ENCODE data around the gene DOK6. TPM values are rescaled to one million over a fixed set of nuclear protein-coding genes. Genes with fewer than 3 reads are reported as not detected.

The DOK6 gene
- total RNA-seq, 1 donor from 2014 or later, result not detected

- ATAC-seq (ENCODE audit: low read depth) (no peak), DNase-seq (no peak)
- ChIA-PET POLR2A (no interaction called here), CTCF (no interaction called here)
- Mint-ChIP-seq H3K4me3 (no peak overlapping the region), H3K27me3 (peaks cover 3% of the 10 kb centered on the region), H3K9me3 (no peaks in the 10 kb centered on the region), H3K27ac (no peak overlapping the region), H3K36me3 (ENCODE audit: low read depth) (no peaks in the 10 kb centered on the region), H3K4me1 (no peaks in the 10 kb centered on the region)
- TF ChIP-seq CTCF (IDR thresholded peaks at IDR 0.05), result no peak
- intact Hi-C loops (cut with micrococcal nuclease), result no loop called here
Measured at GRCh38 chr18:69843015-69843414, 442.3 kb downstream of the DOK6 start.

GRCh38 chr18:69844656-69845055 is 444.0 kb downstream of the DOK6 start:
- Mint-ChIP-seq H3K27me3 (peaks cover 3% of the 10 kb centered on the region), H3K36me3 (ENCODE audit: low read depth) (no peaks in the 10 kb centered on the region), H3K27ac (no peak overlapping the region), H3K4me1 (no peaks in the 10 kb centered on the region), H3K4me3 (no peak overlapping the region), H3K9me3 (no peaks in the 10 kb centered on the region)
- intact Hi-C loops (cut with micrococcal nuclease), result no loop called here
- ATAC-seq (ENCODE audit: low read depth) (no peak), DNase-seq (no peak)
- no peak for TF ChIP-seq CTCF (IDR thresholded peaks at IDR 0.05)
- ChIA-PET CTCF (no interaction called here), POLR2A (no interaction called here)

GRCh38 chr18:69845593-69846506 is 445.2 kb downstream of the DOK6 start:
- intact Hi-C loops (cut with micrococcal nuclease), result no loop called here
- no peak for TF ChIP-seq CTCF (IDR thresholded peaks at IDR 0.05)
- ATAC-seq (ENCODE audit: low read depth), result no peak
- no peaks in the 10 kb centered on the region for H3K36me3 Mint-ChIP-seq (ENCODE audit: low read depth)
- H3K27ac Mint-ChIP-seq, result no peak overlapping the region
- POLR2A ChIA-PET, result interaction anchor here (0.6 kb wide), 1 partner anchor 320 kb away, joined by 3 read pairs; no protein-coding TSS in a partner anchor
- peaks cover 3% of the 10 kb centered on the region for H3K27me3 Mint-ChIP-seq
- DNase-seq, result no peak
- CTCF ChIA-PET, result no interaction called here
- H3K4me1 Mint-ChIP-seq, result no peaks in the 10 kb centered on the region
- H3K9me3 Mint-ChIP-seq, result no peaks in the 10 kb centered on the region
- H3K4me3 Mint-ChIP-seq, result no peak overlapping the region

- Mint-ChIP-seq H3K27me3 (no peaks in the 10 kb centered on the region), H3K9me3 (no peaks in the 10 kb centered on the region), H3K4me3 (no peak overlapping the region), H3K4me1 (no peaks in the 10 kb centered on the region), H3K36me3 (ENCODE audit: low read depth) (no peaks in the 10 kb centered on the region), H3K27ac (no peak overlapping the region)
- intact Hi-C loops (cut with micrococcal nuclease), result no loop called here
- no peak for DNase-seq
- ChIA-PET POLR2A (interaction anchor here (0.6 kb wide), 1 partner anchor 36 kb away, joined by 3 read pairs; no protein-coding TSS in a partner anchor), CTCF (no interaction called here)
- TF ChIP-seq CTCF (IDR thresholded peaks at IDR 0.05), result no peak
- no peak for ATAC-seq (ENCODE audit: low read depth)
Measured at GRCh38 chr18:69853051-69853450, 452.4 kb downstream of the DOK6 start.

- ChIA-PET CTCF (no interaction called here), POLR2A (no interaction called here)
- no peaks in the 10 kb centered on the region for H3K36me3 Mint-ChIP-seq (ENCODE audit: low read depth)
- ATAC-seq (ENCODE audit: low read depth) (no peak), DNase-seq (no peak)
- intact Hi-C loops (cut with micrococcal nuclease), result no loop called here
- H3K4me1 Mint-ChIP-seq, result no peaks in the 10 kb centered on the region
- H3K27ac Mint-ChIP-seq, result no peak overlapping the region
- no peak overlapping the region for H3K4me3 Mint-ChIP-seq
- no peak for TF ChIP-seq CTCF (IDR thresholded peaks at IDR 0.05)
- no peaks in the 10 kb centered on the region for H3K9me3 Mint-ChIP-seq
- H3K27me3 Mint-ChIP-seq, result no peaks in the 10 kb centered on the region
Measured at GRCh38 chr18:69854455-69854854, 453.8 kb downstream of the DOK6 start.
